GM23338 (cell line): Measurements from ENCODE around the gene FAM83F.

ENCODE experiments used
- CTCF ChIP-seq, 2 experiments: fragments of 200-600 bp in 1 of 2; sonication (generic) in 1 of 2; conservative IDR thresholded peaks; 2 replicates each; pipeline versions ENCODE4 v1.5.1 to v1.6.1; 2016 to 2017; ENCODE audit warnings: antibody characterized with exemption in 2 of 2, low read depth in 2 of 2, mild to moderate bottlenecking in 2 of 2, moderate library complexity in 1 of 2
- EZH2 ChIP-seq: fragments of 200-600 bp; sonication (generic); IDR thresholded peaks from one replicate; pipeline ENCODE4 v1.8.0; 2017; ENCODE audit warnings: antibody characterized with exemption, mild to moderate bottlenecking, low read depth; ENCODE audit not compliant: unreplicated experiment

DNA sequence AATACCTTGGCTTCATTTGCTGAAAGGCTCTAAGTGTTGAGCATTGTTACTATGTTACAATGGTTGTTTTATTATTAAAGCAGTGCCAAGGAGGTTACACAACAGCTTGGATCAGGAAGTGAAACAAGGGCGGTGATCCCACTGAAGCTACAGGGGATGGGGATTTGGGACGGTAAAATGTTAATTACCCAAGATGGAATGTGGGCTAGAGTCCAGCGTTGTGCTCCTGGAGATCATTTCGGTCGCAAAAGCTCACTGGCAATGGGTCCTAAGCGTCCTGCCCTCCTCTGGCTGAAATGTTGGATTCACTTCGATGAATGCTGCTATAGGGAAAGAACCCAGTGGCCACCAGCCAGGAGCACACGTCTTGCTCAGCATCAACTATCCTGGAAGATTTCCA lies 48.3 kb downstream of the FAM83F start:
- no peak for TF ChIP-seq CTCF (conservative IDR thresholded peaks at IDR 0.05; ENCODE audit: low read depth in 2 of 2)
- no peak for TF ChIP-seq EZH2
